ENCODE results near the gene PLA2G15.
A peak's percentile ranks its signal among the peaks of the same experiment; 100 is the strongest.

Gene PLA2G15

GRCh38 chr16:68255712-68256111 lies 10.5 kb downstream of the PLA2G15 start:
- no peak for DNase-seq

- DNase-seq = no peak
Observed at GRCh38 chr16:68257251-68257905, 12.2 kb downstream of the PLA2G15 start.

- no peak for DNase-seq
Observed at GRCh38 chr16:68257906-68258800, 13.0 kb downstream of the PLA2G15 start.

GRCh38 chr16:68259007-68259825 lies 14.0 kb downstream of the PLA2G15 start:
- DNase-seq = no peak

- no peak for DNase-seq
Observed at GRCh38 chr16:68263559-68264127, 18.5 kb downstream of the PLA2G15 start.

GRCh38 chr16:68264128-68265077 lies 19.2 kb downstream of the PLA2G15 start, which contains the start of gene SLC7A6:
TSS of gene SLC7A6 (plus strand) at chr16:68264526. CDS start at chr16:68274727, 10,201 bp downstream.
- peak; percentile 70 for DNase-seq

GRCh38 chr16:68265078-68265920 lies 20.1 kb downstream of the PLA2G15 start:
- no peak for DNase-seq

GRCh38 chr16:68267612-68268405 lies 22.6 kb downstream of the PLA2G15 start:
- DNase-seq = no peak

GRCh38 chr16:68269793-68270192 lies 24.6 kb downstream of the PLA2G15 start:
- DNase-seq = no peak

- DNase-seq = no peak
Observed at GRCh38 chr16:68270353-68270752, 25.2 kb downstream of the PLA2G15 start.

- DNase-seq = peak; percentile 58
Observed at GRCh38 chr16:68272507-68273209, 27.5 kb downstream of the PLA2G15 start.

- DNase-seq = no peak
Observed at GRCh38 chr16:68273459-68273858, 28.3 kb downstream of the PLA2G15 start.

- no peak for DNase-seq
Observed at GRCh38 chr16:68273896-68274295, 28.7 kb downstream of the PLA2G15 start.

- no peak for DNase-seq
Observed at GRCh38 chr16:68274441-68274840, 29.3 kb downstream of the PLA2G15 start.

- DNase-seq = peak; percentile 46
Observed at GRCh38 chr16:68275611-68276191, 30.5 kb downstream of the PLA2G15 start.

GRCh38 chr16:68276223-68276622 lies 31.1 kb downstream of the PLA2G15 start:
- no peak for DNase-seq

- no peak for DNase-seq
Observed at GRCh38 chr16:68279726-68280558, 34.8 kb downstream of the PLA2G15 start.
